HEK293 (cell line): Measurements from ENCODE around the gene KCNE3.
A peak's percentile ranks its signal among the peaks of the same experiment; 100 is the strongest.

Experiments
- BCL11B ChIP-seq: fragments of 450-650 bp; formaldehyde crosslinking; IDR thresholded peaks from 2 replicates; pipeline ENCODE4 v1.5.1; 2016; ENCODE audit warnings: low read depth, missing biosample characterization, missing genetic modification characterization
- GFI1B ChIP-seq: fragments of 450-650 bp; formaldehyde crosslinking; IDR thresholded peaks from 2 replicates; pipeline ENCODE4 v1.5.1; 2016; ENCODE audit warnings: missing biosample characterization, missing genetic modification characterization
- HIC1 ChIP-seq: fragments of 450-650 bp; formaldehyde crosslinking; IDR thresholded peaks from 2 replicates; pipeline ENCODE4 v1.5.1; 2016; ENCODE audit warnings: missing biosample characterization, missing genetic modification characterization
- OSR2 ChIP-seq: fragments of 450-650 bp; formaldehyde crosslinking; IDR thresholded peaks from 2 replicates; pipeline ENCODE4 v1.5.1; 2016; ENCODE audit warnings: missing biosample characterization, missing genetic modification characterization
- PRDM1 ChIP-seq: fragments of 450-650 bp; formaldehyde crosslinking; IDR thresholded peaks from 2 replicates; pipeline ENCODE4; 2016; ENCODE audit warnings: missing biosample characterization, missing genetic modification characterization
- RBAK ChIP-seq: fragments of 450-650 bp; formaldehyde crosslinking; IDR thresholded peaks from 2 replicates; pipeline ENCODE4 v1.5.1; 2016; ENCODE audit warnings: missing biosample characterization, missing genetic modification characterization
- SP3 ChIP-seq: fragments of 450-650 bp; formaldehyde crosslinking; IDR thresholded peaks from 2 replicates; pipeline ENCODE4 v1.5.1; 2016; ENCODE audit warnings: missing biosample characterization, missing genetic modification characterization
- TRIM28 ChIP-seq: IDR thresholded peaks from 2 replicates; pipeline ENCODE4 v1.6.1; 2011; ENCODE audit warnings: low read length, control low read depth, borderline replicate concordance
- TSHZ1 ChIP-seq: fragments of 450-650 bp; formaldehyde crosslinking; IDR thresholded peaks from 2 replicates; pipeline ENCODE4 v1.5.1; 2016; ENCODE audit warnings: missing biosample characterization, missing genetic modification characterization, borderline replicate concordance
- YY1 ChIP-seq: fragments of 450-650 bp; formaldehyde crosslinking; IDR thresholded peaks from 2 replicates; pipeline ENCODE4 v1.5.1; 2018; ENCODE audit warnings: missing biosample characterization, missing genetic modification characterization
- ZNF112 ChIP-seq: fragments of 450-650 bp; formaldehyde crosslinking; IDR thresholded peaks from 2 replicates; pipeline ENCODE4 v1.5.0; 2017; ENCODE audit warnings: missing biosample characterization, missing genetic modification characterization
- ZNF114 ChIP-seq: fragments of 450-650 bp; formaldehyde crosslinking; IDR thresholded peaks from 2 replicates; pipeline ENCODE4 v1.5.0; 2017; ENCODE audit warnings: missing biosample characterization, missing genetic modification characterization
- ZNF132 ChIP-seq: fragments of 450-650 bp; formaldehyde crosslinking; IDR thresholded peaks from 2 replicates; pipeline ENCODE4 v1.5.1; 2017; ENCODE audit warnings: missing biosample characterization, missing genetic modification characterization, borderline replicate concordance
- ZNF23 ChIP-seq: fragments of 450-650 bp; formaldehyde crosslinking; IDR thresholded peaks from 2 replicates; pipeline ENCODE4 v1.5.1; 2016; ENCODE audit warnings: missing biosample characterization, missing genetic modification characterization, borderline replicate concordance
- ZNF24 ChIP-seq: fragments of 450-650 bp; formaldehyde crosslinking; IDR thresholded peaks from 2 replicates; pipeline ENCODE4 v1.5.1; 2016; ENCODE audit warnings: missing biosample characterization, missing genetic modification characterization
- ZNF558 ChIP-seq: fragments of 450-650 bp; formaldehyde crosslinking; IDR thresholded peaks from 2 replicates; pipeline ENCODE4 v1.5.1; 2016; ENCODE audit warnings: missing biosample characterization, missing genetic modification characterization
- ZNF76 ChIP-seq: fragments of 450-650 bp; formaldehyde crosslinking; IDR thresholded peaks from 2 replicates; pipeline ENCODE4; 2016; ENCODE audit warnings: low read depth, missing biosample characterization, missing genetic modification characterization, borderline replicate concordance
- ZSCAN4 ChIP-seq: fragments of 450-650 bp; formaldehyde crosslinking; IDR thresholded peaks from 2 replicates; pipeline ENCODE4 v1.5.1; 2017; ENCODE audit warnings: missing biosample characterization, missing genetic modification characterization
- TF ChIP-seq, protein P1 (sequence below): fragments of 450-650 bp; formaldehyde crosslinking; IDR thresholded peaks from 2 replicates; pipeline ENCODE4 v1.5.1; 2016; ENCODE audit warnings: missing biosample characterization, missing genetic modification characterization
- TF ChIP-seq, protein P2 (sequence below): fragments of 450-650 bp; formaldehyde crosslinking; IDR thresholded peaks from 2 replicates; pipeline ENCODE4 v1.5.1; 2016; ENCODE audit warnings: missing biosample characterization, missing genetic modification characterization
- TF ChIP-seq, protein P3 (sequence below): fragments of 450-650 bp; formaldehyde crosslinking; conservative IDR thresholded peaks from 2 replicates; pipeline ENCODE4 v1.5.1; 2016; ENCODE audit warnings: low read depth, missing biosample characterization, missing genetic modification characterization
- TF ChIP-seq, protein P4 (sequence below): fragments of 450-650 bp; formaldehyde crosslinking; IDR thresholded peaks from 2 replicates; pipeline ENCODE4; 2016; ENCODE audit warnings: missing biosample characterization, missing genetic modification characterization

The KCNE3 gene

GRCh38 chr11:74418509-74418895 is 48.8 kb downstream of the KCNE3 start (continued):
- TF ChIP-seq ZNF114 (tag by site-specific recombination) = no peak
- TF ChIP-seq SP3 = no peak
- peak; percentile 81 for TF ChIP-seq HIC1 (tag by site-specific recombination)
- no peak for TF ChIP-seq ZNF23 (tag by site-specific recombination)
- no peak for TF ChIP-seq RBAK (tag by site-specific recombination)
- TF ChIP-seq, protein P1, sequence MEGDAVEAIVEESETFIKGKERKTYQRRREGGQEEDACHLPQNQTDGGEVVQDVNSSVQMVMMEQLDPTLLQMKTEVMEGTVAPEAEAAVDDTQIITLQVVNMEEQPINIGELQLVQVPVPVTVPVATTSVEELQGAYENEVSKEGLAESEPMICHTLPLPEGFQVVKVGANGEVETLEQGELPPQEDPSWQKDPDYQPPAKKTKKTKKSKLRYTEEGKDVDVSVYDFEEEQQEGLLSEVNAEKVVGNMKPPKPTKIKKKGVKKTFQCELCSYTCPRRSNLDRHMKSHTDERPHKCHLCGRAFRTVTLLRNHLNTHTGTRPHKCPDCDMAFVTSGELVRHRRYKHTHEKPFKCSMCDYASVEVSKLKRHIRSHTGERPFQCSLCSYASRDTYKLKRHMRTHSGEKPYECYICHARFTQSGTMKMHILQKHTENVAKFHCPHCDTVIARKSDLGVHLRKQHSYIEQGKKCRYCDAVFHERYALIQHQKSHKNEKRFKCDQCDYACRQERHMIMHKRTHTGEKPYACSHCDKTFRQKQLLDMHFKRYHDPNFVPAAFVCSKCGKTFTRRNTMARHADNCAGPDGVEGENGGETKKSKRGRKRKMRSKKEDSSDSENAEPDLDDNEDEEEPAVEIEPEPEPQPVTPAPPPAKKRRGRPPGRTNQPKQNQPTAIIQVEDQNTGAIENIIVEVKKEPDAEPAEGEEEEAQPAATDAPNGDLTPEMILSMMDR = no peak
- no peak for TF ChIP-seq BCL11B (tag by site-specific recombination)
- TF ChIP-seq, protein P2, sequence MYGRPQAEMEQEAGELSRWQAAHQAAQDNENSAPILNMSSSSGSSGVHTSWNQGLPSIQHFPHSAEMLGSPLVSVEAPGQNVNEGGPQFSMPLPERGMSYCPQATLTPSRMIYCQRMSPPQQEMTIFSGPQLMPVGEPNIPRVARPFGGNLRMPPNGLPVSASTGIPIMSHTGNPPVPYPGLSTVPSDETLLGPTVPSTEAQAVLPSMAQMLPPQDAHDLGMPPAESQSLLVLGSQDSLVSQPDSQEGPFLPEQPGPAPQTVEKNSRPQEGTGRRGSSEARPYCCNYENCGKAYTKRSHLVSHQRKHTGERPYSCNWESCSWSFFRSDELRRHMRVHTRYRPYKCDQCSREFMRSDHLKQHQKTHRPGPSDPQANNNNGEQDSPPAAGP = peak; percentile 39; the same call in 1 of the 2 replicates
- peak; percentile 36; the same call in 1 of the 2 replicates for TF ChIP-seq OSR2
- no peak for TF ChIP-seq GFI1B (tag by site-specific recombination)
- TF ChIP-seq ZNF558 (tag by site-specific recombination) = no peak
- TF ChIP-seq YY1 (tag by site-specific recombination) = no peak
- no peak for TF ChIP-seq ZNF76 (tag by site-specific recombination)
- TF ChIP-seq, protein P3, sequence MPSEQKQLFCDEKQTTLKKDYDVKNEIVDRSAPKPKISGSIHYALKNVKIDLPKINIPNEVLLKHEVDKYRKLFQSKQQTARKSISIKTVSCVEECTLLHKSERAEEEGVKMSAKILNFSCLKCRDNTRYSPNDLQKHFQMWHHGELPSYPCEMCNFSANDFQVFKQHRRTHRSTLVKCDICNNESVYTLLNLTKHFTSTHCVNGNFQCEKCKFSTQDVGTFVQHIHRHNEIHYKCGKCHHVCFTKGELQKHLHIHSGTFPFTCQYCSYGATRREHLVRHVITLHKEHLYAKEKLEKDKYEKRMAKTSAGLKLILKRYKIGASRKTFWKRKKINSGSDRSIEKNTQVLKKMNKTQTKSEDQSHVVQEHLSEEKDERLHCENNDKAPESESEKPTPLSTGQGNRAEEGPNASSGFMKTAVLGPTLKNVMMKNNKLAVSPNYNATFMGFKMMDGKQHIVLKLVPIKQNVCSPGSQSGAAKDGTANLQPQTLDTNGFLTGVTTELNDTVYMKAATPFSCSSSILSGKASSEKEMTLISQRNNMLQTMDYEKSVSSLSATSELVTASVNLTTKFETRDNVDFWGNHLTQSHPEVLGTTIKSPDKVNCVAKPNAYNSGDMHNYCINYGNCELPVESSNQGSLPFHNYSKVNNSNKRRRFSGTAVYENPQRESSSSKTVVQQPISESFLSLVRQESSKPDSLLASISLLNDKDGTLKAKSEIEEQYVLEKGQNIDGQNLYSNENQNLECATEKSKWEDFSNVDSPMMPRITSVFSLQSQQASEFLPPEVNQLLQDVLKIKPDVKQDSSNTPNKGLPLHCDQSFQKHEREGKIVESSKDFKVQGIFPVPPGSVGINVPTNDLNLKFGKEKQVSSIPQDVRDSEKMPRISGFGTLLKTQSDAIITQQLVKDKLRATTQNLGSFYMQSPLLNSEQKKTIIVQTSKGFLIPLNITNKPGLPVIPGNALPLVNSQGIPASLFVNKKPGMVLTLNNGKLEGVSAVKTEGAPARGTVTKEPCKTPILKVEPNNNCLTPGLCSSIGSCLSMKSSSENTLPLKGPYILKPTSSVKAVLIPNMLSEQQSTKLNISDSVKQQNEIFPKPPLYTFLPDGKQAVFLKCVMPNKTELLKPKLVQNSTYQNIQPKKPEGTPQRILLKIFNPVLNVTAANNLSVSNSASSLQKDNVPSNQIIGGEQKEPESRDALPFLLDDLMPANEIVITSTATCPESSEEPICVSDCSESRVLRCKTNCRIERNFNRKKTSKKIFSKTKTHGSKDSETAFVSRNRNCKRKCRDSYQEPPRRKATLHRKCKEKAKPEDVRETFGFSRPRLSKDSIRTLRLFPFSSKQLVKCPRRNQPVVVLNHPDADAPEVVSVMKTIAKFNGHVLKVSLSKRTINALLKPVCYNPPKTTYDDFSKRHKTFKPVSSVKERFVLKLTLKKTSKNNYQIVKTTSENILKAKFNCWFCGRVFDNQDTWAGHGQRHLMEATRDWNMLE (tag by site-specific recombination) = peak; percentile 54; the same call in 1 of the 2 replicates
- TF ChIP-seq ZNF24 (tag by site-specific recombination) = peak; percentile 90
- no peak for TF ChIP-seq ZNF112 (tag by site-specific recombination)
- TF ChIP-seq PRDM1 = peak; percentile 56; the same call in 1 of the 2 replicates
- TF ChIP-seq ZNF132 (tag by site-specific recombination) = no peak
- peak; percentile 82 for TF ChIP-seq TSHZ1
- no peak for TF ChIP-seq ZSCAN4 (tag by site-specific recombination)
- TF ChIP-seq, protein P4, sequence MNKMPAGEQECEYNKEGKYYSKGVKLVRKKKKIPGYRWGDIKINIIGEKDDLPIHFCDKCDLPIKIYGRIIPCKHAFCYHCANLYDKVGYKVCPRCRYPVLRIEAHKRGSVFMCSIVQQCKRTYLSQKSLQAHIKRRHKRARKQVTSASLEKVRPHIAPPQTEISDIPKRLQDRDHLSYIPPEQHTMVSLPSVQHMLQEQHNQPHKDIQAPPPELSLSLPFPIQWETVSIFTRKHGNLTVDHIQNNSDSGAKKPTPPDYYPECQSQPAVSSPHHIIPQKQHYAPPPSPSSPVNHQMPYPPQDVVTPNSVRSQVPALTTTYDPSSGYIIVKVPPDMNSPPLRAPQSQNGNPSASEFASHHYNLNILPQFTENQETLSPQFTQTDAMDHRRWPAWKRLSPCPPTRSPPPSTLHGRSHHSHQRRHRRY (tag by site-specific recombination) = no peak
- no peak; the same call in 1 of the 2 replicates for TF ChIP-seq TRIM28
